T-cell (primary cell): ENCODE measurements around the gene ADAMTS17. TPM values are rescaled to one million over a fixed set of nuclear protein-coding genes. Genes with fewer than 3 reads are reported as not detected.

Source experiments
- ATAC-seq, 4 experiments: fragments of 200-7000 bp in 3 of 4; fragments of 150-1000 bp in 1 of 4; cut with Tn5 transposase; replicated peaks in 1 of 4; 1 replicate in 3 of 4; 2 replicates in 1 of 4; pipeline ENCODE4 v1.10.0; 2021; ENCODE audit warnings: moderate library complexity in 3 of 4, mild to moderate bottlenecking in 2 of 4, moderate number of reproducible peaks in 1 of 4
- CTCF ChIA-PET, 2 donors: fragments of 300-600 bp; sonication (Branson Sonifier 250); formaldehyde crosslinking; loops; one replicate each; lab custom pipeline; 2022; ENCODE audit warnings: antibody characterized with exemption in 2 of 2; lab: Charles Lee
- POLR2A ChIA-PET, 2 donors: fragments of 300-600 bp; sonication (Branson Sonifier 250); formaldehyde crosslinking; loops; one replicate each; lab custom pipeline; 2022; ENCODE audit warnings: antibody characterized with exemption in 2 of 2; lab: Charles Lee
- DNase-seq, 35 experiments: peaks; one replicate each; pipeline versions ENCODE4 v3.0.0 to v3.0.0-alpha.2; 2013 to 2023
- H3K27ac ChIP-seq: one replicate; pipeline ENCODE4 v1.5.1; 2013; ENCODE audit warnings: low read length
- H3K27me3 ChIP-seq, 2 experiments: replicated peaks in 1 of 2; 1 replicate in 1 of 2; 2 replicates in 1 of 2; pipeline versions ENCODE4 v1.6.1 to v1.7.0; 2013; ENCODE audit warnings: low read length in 1 of 2, mixed read lengths in 1 of 2; ENCODE audit not compliant: control insufficient read depth in 2 of 2, insufficient read depth in 2 of 2; ENCODE audit errors: extremely low read depth in 1 of 2
- H3K36me3 ChIP-seq, 2 donors: 1 replicate in 1 of 2; 2 replicates in 1 of 2; pipeline versions ENCODE4 v1.6.1 to v1.7.0; 2013; ENCODE audit warnings: low read length in 1 of 2; ENCODE audit not compliant: control insufficient read depth in 2 of 2, insufficient read depth in 1 of 2; ENCODE audit errors: extremely low read depth in 1 of 2
- H3K4me1 ChIP-seq, 2 experiments: 1 replicate in 1 of 2; 2 replicates in 1 of 2; pipeline versions ENCODE4 v1.6.1 to v1.7.0; 2013; ENCODE audit warnings: low read length in 2 of 2, mixed read lengths in 1 of 2; ENCODE audit not compliant: insufficient read depth in 2 of 2, control insufficient read depth in 1 of 2; ENCODE audit errors: extremely low read depth in 1 of 2
- H3K4me3 ChIP-seq, 2 donors: 1 replicate in 1 of 2; 2 replicates in 1 of 2; pipeline versions ENCODE4 v1.5.1 to v1.7.0; 2013; ENCODE audit warnings: mild to moderate bottlenecking in 2 of 2, low read length in 1 of 2, moderate library complexity in 1 of 2; ENCODE audit not compliant: control insufficient read depth in 1 of 2; ENCODE audit errors: extremely low read depth in 1 of 2
- H3K9me3 ChIP-seq: 2 replicates; pipeline ENCODE4 v1.7.0; 2013
- H3K27ac Mint-ChIP-seq, 2 donors: one replicate each; pipeline ENCODE4 v1.8.0; 2020 to 2021; ENCODE audit warnings: mild to moderate bottlenecking in 2 of 2, mixed read lengths in 2 of 2
- H3K27me3 Mint-ChIP-seq, 2 donors: one replicate each; pipeline ENCODE4 v1.8.0; 2021 to 2022; ENCODE audit warnings: mixed read lengths in 2 of 2
- H3K36me3 Mint-ChIP-seq: one replicate; pipeline ENCODE4 v1.8.0; 2021; ENCODE audit warnings: mixed read lengths
- H3K4me1 Mint-ChIP-seq, 3 donors: one replicate each; pipeline ENCODE4 v1.8.0; 2020 to 2022; ENCODE audit warnings: mixed read lengths in 3 of 3, mild to moderate bottlenecking in 1 of 3
- H3K4me3 Mint-ChIP-seq, 3 donors: one replicate each; pipeline ENCODE4 v1.8.0; 2020 to 2022; ENCODE audit warnings: mild to moderate bottlenecking in 3 of 3, mixed read lengths in 3 of 3, moderate library complexity in 3 of 3
- H3K9me3 Mint-ChIP-seq, 3 donors: one replicate each; pipeline ENCODE4 v1.8.0; 2020 to 2022; ENCODE audit warnings: mixed read lengths in 3 of 3
- WGBS: methylation state at CpG from one replicate; pipeline ENCODE4 v1.1.5; 2013; ENCODE audit warnings: missing lambda C conversion rate; ENCODE audit not compliant: insufficient coverage; 5-methylcytosine and 5-hydroxymethylcytosine counted together
- total RNA-seq, 35 experiments: library from RNA in 6 of 35; stranded (reverse) in 6 of 35; fragments of 120-200 nt in 1 of 35; gene quantifications; one replicate each; pipeline versions ENCODE4 v1.2.1 to v1.2.4 and lab custom pipeline; 2013 to 2026

Gene ADAMTS17
- total RNA-seq, 5 donors from 2014 or later (not counting 1 experiment from before 2014, with no cell fraction given) = 8.9 to 17.8 (median 11.6) TPM

- Mint-ChIP-seq H3K9me3 (no peaks in the 10 kb centered on the region), H3K36me3 (peaks cover 15% of the 10 kb centered on the region), H3K4me1 (no peaks in the 10 kb centered on the region), H3K27me3 (no peaks in the 10 kb centered on the region), H3K27ac (no peak overlapping the region), H3K4me3 (no peak overlapping the region)
- no peak for ATAC-seq
- H3K36me3 ChIP-seq = no peaks in the 10 kb centered on the region
- H3K4me1 ChIP-seq = no peaks in the 10 kb centered on the region
- H3K4me3 ChIP-seq = no peak overlapping the region
- no peaks in the 10 kb centered on the region for H3K9me3 ChIP-seq
- DNase-seq = no peak
- H3K27me3 ChIP-seq = no peaks in the 10 kb centered on the region
- CTCF ChIA-PET = no interaction called here
- no peak overlapping the region for H3K27ac ChIP-seq
- POLR2A ChIA-PET = no interaction called here
- WGBS = 100% methylated on average over 3 of the region's 3 CpGs
These were observed 177.8 kb downstream of the ADAMTS17 start for GRCh38 chr15:100163961-100164360.

- H3K4me1 Mint-ChIP-seq = no peaks in the 10 kb centered on the region
- ATAC-seq (no peak), DNase-seq (no peak)
- no peaks in the 10 kb centered on the region for H3K27me3 ChIP-seq
- no peaks in the 10 kb centered on the region for H3K9me3 ChIP-seq
- H3K36me3 Mint-ChIP-seq = peaks cover 8% of the 10 kb centered on the region
- H3K4me3 Mint-ChIP-seq = no peak overlapping the region
- H3K36me3 ChIP-seq = no peaks in the 10 kb centered on the region
- no peaks in the 10 kb centered on the region for H3K4me1 ChIP-seq
- ChIA-PET CTCF (no interaction called here), POLR2A (no interaction called here)
- no peak overlapping the region for H3K4me3 ChIP-seq
- H3K9me3 Mint-ChIP-seq = no peaks in the 10 kb centered on the region
- no peak overlapping the region for H3K27ac Mint-ChIP-seq
- 79% methylated on average over 9 of the region's 11 CpGs for WGBS
- H3K27me3 Mint-ChIP-seq = no peaks in the 10 kb centered on the region
- H3K27ac ChIP-seq = no peak overlapping the region
These were observed 180.8 kb downstream of the ADAMTS17 start for GRCh38 chr15:100160953-100161352.

GRCh38 chr15:100159436-100159835 is 182.3 kb downstream of the ADAMTS17 start:
- no peaks in the 10 kb centered on the region for H3K27me3 ChIP-seq
- no peak overlapping the region for H3K4me3 Mint-ChIP-seq
- no peaks in the 10 kb centered on the region for H3K9me3 Mint-ChIP-seq
- no peak overlapping the region for H3K4me3 ChIP-seq
- no peaks in the 10 kb centered on the region for H3K36me3 ChIP-seq
- DNase-seq (no peak), ATAC-seq (no peak)
- no peaks in the 10 kb centered on the region for H3K4me1 Mint-ChIP-seq
- CTCF ChIA-PET = no interaction called here
- H3K4me1 ChIP-seq = no peaks in the 10 kb centered on the region
- H3K36me3 Mint-ChIP-seq = peaks cover 9% of the 10 kb centered on the region
- H3K9me3 ChIP-seq = no peaks in the 10 kb centered on the region
- H3K27ac Mint-ChIP-seq = no peak overlapping the region
- POLR2A ChIA-PET = no interaction called here
- no peaks in the 10 kb centered on the region for H3K27me3 Mint-ChIP-seq
- H3K27ac ChIP-seq = no peak overlapping the region
- 67% methylated on average over 2 of the region's 2 CpGs for WGBS

GRCh38 chr15:100158356-100158755 is 183.4 kb downstream of the ADAMTS17 start:
- CTCF ChIA-PET = interaction anchor here in 1 of 2 donors (0.6 kb wide), 1 partner anchor 715 kb away, joined by 3 read pairs; no protein-coding TSS in a partner anchor
- Histone ChIP-seq H3K4me3 (no peak overlapping the region), H3K4me1 (no peaks in the 10 kb centered on the region), H3K27me3 (no peaks in the 10 kb centered on the region), H3K9me3 (no peaks in the 10 kb centered on the region), H3K36me3 (no peaks in the 10 kb centered on the region), H3K27ac (no peak overlapping the region)
- Mint-ChIP-seq H3K4me1 (no peaks in the 10 kb centered on the region), H3K27me3 (no peaks in the 10 kb centered on the region), H3K9me3 (no peaks in the 10 kb centered on the region), H3K27ac (no peak overlapping the region), H3K36me3 (peaks cover 11% of the 10 kb centered on the region), H3K4me3 (no peak overlapping the region)
- DNase-seq (no peak), ATAC-seq (no peak)
- POLR2A ChIA-PET = no interaction called here
- 63% methylated on average over 3 of the region's 4 CpGs for WGBS

- Mint-ChIP-seq H3K4me1 (no peaks in the 10 kb centered on the region), H3K27me3 (no peaks in the 10 kb centered on the region), H3K27ac (no peak overlapping the region), H3K9me3 (no peaks in the 10 kb centered on the region), H3K4me3 (no peak overlapping the region), H3K36me3 (peaks cover 26% of the 10 kb centered on the region)
- Histone ChIP-seq H3K9me3 (no peaks in the 10 kb centered on the region), H3K27me3 (no peaks in the 10 kb centered on the region), H3K4me3 (no peak overlapping the region), H3K27ac (no peak overlapping the region), H3K36me3 (no peaks in the 10 kb centered on the region), H3K4me1 (no peaks in the 10 kb centered on the region)
- ChIA-PET POLR2A (no interaction called here), CTCF (no interaction called here)
- ATAC-seq (no peak), DNase-seq (no peak)
- WGBS = 84% methylated on average over 5 of the region's 6 CpGs
These were observed 185.6 kb downstream of the ADAMTS17 start for GRCh38 chr15:100156201-100156600.

GRCh38 chr15:100154338-100154737 is 187.4 kb downstream of the ADAMTS17 start:
- no peaks in the 10 kb centered on the region for H3K4me1 Mint-ChIP-seq
- H3K27me3 Mint-ChIP-seq = no peaks in the 10 kb centered on the region
- ATAC-seq (no peak), DNase-seq (no peak)
- H3K27me3 ChIP-seq = no peaks in the 10 kb centered on the region
- WGBS = 74% methylated on average over 7 of the region's 8 CpGs
- no peak overlapping the region for H3K27ac Mint-ChIP-seq
- no peaks in the 10 kb centered on the region for H3K4me1 ChIP-seq
- H3K4me3 ChIP-seq = no peak overlapping the region
- ChIA-PET CTCF (no interaction called here), POLR2A (no interaction called here)
- no peak overlapping the region for H3K27ac ChIP-seq
- H3K36me3 ChIP-seq = peaks cover 0 to 2% of the 10 kb centered on the region in 2 donors
- peaks cover 5 to 9% (median 6%) of the 10 kb centered on the region in 3 donors for H3K9me3 Mint-ChIP-seq
- no peak overlapping the region for H3K4me3 Mint-ChIP-seq
- peaks cover 43% of the 10 kb centered on the region for H3K36me3 Mint-ChIP-seq
- H3K9me3 ChIP-seq = no peaks in the 10 kb centered on the region

GRCh38 chr15:100152463-100152862 is 189.3 kb downstream of the ADAMTS17 start:
- no peak overlapping the region for H3K4me3 ChIP-seq
- POLR2A ChIA-PET = no interaction called here

More at GRCh38 chr15:100152463-100152862, 189.3 kb downstream of the ADAMTS17 start:
- WGBS = 89% methylated on average over 8 of the region's 8 CpGs
- Mint-ChIP-seq H3K4me3 (no peak overlapping the region), H3K27me3 (no peaks in the 10 kb centered on the region), H3K4me1 (no peaks in the 10 kb centered on the region), H3K9me3 (peaks cover 19 to 27% (median 22%) of the 10 kb centered on the region in 3 donors), H3K36me3 (peaks cover 56% of the 10 kb centered on the region), H3K27ac (no peak overlapping the region)
- no peak for DNase-seq
- Histone ChIP-seq H3K9me3 (no peaks in the 10 kb centered on the region), H3K27ac (no peak overlapping the region), H3K4me1 (no peaks in the 10 kb centered on the region), H3K27me3 (no peaks in the 10 kb centered on the region), H3K36me3 (peaks cover 0 to 2% of the 10 kb centered on the region in 2 donors)
- CTCF ChIA-PET = no interaction called here
- no peak for ATAC-seq
